ENCODE data around the gene ZNF605. TPM values are rescaled to one million over a fixed set of nuclear protein-coding genes. Genes with fewer than 3 reads are reported as not detected.
"Not testable (repeated sequence)": the region's sequence is repeated elsewhere in the genome, so short reads cannot be mapped to it uniquely, and the experiment has no call there.

The ZNF605 gene
- total RNA-seq, 1 donor: 18.3 TPM

DNA sequence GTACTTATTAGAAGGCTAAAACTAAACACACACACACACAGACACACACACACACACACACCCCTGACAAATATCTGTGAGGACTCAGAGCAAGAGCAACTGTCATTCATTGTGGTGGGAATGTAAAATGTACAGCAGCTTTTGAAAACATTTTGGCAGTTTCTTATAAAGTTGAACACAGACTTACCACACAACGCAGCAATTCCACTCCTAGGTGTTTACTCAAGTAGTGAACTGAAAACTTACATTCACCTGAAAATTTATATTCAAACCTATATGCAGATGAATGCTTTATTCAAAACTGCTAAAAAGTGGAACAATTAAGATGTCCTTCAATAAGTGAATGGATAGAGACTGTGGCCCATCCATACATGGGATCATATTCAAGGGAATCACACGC lies 18.6 kb downstream of the ZNF605 start:
- TF ChIP-seq, protein P1, sequence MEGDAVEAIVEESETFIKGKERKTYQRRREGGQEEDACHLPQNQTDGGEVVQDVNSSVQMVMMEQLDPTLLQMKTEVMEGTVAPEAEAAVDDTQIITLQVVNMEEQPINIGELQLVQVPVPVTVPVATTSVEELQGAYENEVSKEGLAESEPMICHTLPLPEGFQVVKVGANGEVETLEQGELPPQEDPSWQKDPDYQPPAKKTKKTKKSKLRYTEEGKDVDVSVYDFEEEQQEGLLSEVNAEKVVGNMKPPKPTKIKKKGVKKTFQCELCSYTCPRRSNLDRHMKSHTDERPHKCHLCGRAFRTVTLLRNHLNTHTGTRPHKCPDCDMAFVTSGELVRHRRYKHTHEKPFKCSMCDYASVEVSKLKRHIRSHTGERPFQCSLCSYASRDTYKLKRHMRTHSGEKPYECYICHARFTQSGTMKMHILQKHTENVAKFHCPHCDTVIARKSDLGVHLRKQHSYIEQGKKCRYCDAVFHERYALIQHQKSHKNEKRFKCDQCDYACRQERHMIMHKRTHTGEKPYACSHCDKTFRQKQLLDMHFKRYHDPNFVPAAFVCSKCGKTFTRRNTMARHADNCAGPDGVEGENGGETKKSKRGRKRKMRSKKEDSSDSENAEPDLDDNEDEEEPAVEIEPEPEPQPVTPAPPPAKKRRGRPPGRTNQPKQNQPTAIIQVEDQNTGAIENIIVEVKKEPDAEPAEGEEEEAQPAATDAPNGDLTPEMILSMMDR (IDR thresholded peaks at IDR 0.05; ENCODE audit: insufficient read depth, low read length): no peak
- no peak overlapping the region for H3K4me3 ChIP-seq (ENCODE audit: low read depth, low read length)
- no peak for DNase-seq (ENCODE audit: low read depth)

DNA sequence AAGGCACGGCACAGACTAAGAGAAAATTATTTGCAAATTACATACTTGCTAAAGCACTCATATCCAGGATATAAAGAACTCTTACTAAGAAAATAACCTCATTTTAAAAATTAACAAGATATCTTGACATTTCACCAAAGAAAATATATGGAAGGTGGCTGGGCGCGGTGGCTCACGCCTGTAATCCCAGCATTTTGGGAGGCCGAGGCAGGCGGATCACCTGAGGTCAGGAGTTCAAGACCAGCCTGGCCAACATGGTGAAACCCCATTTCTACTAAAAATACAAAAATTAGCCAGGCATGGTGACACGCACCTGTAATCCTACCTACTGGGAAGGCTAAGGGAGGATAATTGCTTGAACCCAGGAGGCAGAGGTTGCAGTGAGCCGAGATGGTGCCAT lies 19.2 kb downstream of the ZNF605 start:
- not testable (repeated sequence) for DNase-seq (ENCODE audit: low read depth); H3K4me3 ChIP-seq (ENCODE audit: low read depth, low read length)

- H3K4me3 ChIP-seq (ENCODE audit: low read depth, low read length): no peak overlapping the region
- TF ChIP-seq, protein P1 (IDR thresholded peaks at IDR 0.05; ENCODE audit: insufficient read depth, low read length): no peak
- DNase-seq (ENCODE audit: low read depth): no peak
These were observed 19.9 kb downstream of the ZNF605 start for GRCh38 chr12:132936163-132936562.

DNA sequence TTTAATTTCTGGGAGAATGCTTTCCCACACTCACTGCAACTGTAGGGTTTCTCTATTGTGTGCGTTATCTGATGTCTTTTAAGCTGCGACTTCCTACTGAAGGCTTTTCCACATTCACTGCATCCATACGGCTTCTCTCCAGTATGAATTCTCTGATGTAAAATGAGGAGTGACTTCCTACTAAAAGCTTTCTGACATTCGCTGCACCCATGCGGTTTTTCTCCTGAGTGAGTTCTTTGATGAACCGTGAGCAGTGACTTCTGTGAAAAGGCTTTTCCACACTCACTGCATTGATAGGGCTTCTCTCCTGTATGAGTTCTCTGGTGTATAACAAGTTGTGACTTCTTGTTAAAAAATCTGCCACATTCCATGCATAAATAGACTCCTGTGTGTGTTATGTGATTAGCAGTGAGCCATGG lies 29.7 kb downstream of the ZNF605 start:
- no peak overlapping the region for H3K4me3 ChIP-seq (ENCODE audit: low read depth, low read length)
- no peak for DNase-seq (ENCODE audit: low read depth)
- TF ChIP-seq, protein P1 (IDR thresholded peaks at IDR 0.05; ENCODE audit: insufficient read depth, low read length): no peak

- no peak overlapping the region for H3K4me3 ChIP-seq (ENCODE audit: low read depth, low read length)
- peak; percentile 2 for DNase-seq (ENCODE audit: low read depth)
- TF ChIP-seq, protein P1 (IDR thresholded peaks at IDR 0.05; ENCODE audit: insufficient read depth, low read length): no peak
These were observed 30.3 kb downstream of the ZNF605 start for GRCh38 chr12:132925597-132926414.

DNA sequence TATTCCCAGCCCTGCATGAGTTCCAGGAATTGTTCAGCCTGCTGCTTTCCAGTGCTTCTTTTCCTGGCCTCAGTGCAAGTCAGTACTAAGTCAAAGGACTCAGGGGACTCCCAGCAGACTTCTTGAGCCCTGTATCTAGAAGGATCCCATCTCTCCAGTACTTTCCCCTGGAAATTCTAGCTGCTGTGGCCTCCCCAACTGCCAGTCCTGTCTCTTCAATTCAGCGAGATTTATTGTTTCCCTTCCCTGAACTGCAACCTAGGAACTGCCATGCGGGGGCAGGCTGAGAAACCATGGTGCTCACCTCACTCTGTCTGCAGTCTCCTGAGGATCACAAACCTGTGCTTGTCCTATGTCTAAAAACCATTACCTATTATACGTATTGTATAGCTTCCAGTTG lies 31.8 kb downstream of the ZNF605 start:
- no peak for DNase-seq (ENCODE audit: low read depth)
- no peak overlapping the region for H3K4me3 ChIP-seq (ENCODE audit: low read depth, low read length)
- TF ChIP-seq, protein P1 (IDR thresholded peaks at IDR 0.05; ENCODE audit: insufficient read depth, low read length): no peak

GRCh38 chr12:132923356-132923909 lies 32.7 kb downstream of the ZNF605 start:
- TF ChIP-seq, protein P1 (IDR thresholded peaks at IDR 0.05; ENCODE audit: insufficient read depth, low read length): no peak
- H3K4me3 ChIP-seq (ENCODE audit: low read depth, low read length): no peak overlapping the region
- DNase-seq (ENCODE audit: low read depth): no peak

Data from fibroblast of the aortic adventitia (primary cell).